K562 (cell line): ENCODE data around the gene KMT2A. TPM values are rescaled to one million over a fixed set of nuclear protein-coding genes. Genes with fewer than 3 reads are reported as not detected.
A peak's percentile ranks its signal among the peaks of the same experiment; 100 is the strongest.

Experiments used
- BMI1 ChIP-seq: fragments of 150-350 bp; IDR thresholded peaks from 2 replicates; pipeline ENCODE4 v1.6.1; 2014; ENCODE audit warnings: low read length
- BRCA1 ChIP-seq, 2 experiments: fragments of 450-650 bp in 1 of 2; sonication (generic) in 1 of 2; formaldehyde crosslinking in 1 of 2; IDR thresholded peaks; 2 replicates each; pipeline versions ENCODE4 v1.5.0 to v1.6.1; 2017 to 2020; ENCODE audit warnings: mild to moderate bottlenecking in 1 of 2, missing genetic modification reagents in 1 of 2
- ELF2 ChIP-seq: fragments of 250-450 bp; sonication (Bioruptor Pico); IDR thresholded peaks from 2 replicates; pipeline ENCODE4 v1.5.0; 2021; ENCODE audit warnings: mild to moderate bottlenecking
- IRF9 ChIP-seq: fragments of 450-650 bp; IDR thresholded peaks from 2 replicates; pipeline ENCODE4 v1.6.1; 2016; ENCODE audit warnings: missing biosample characterization, missing genetic modification characterization
- KDM2B ChIP-seq: fragments of 250-450 bp; sonication (Bioruptor Pico); IDR thresholded peaks from 2 replicates; pipeline ENCODE4 v1.8.0; 2021; ENCODE audit warnings: mild to moderate bottlenecking, moderate library complexity
- MCM3 ChIP-seq: fragments of 450-650 bp; IDR thresholded peaks from 2 replicates; pipeline ENCODE4 v1.6.1; 2016
- MNT ChIP-seq, 2 experiments: fragments of 450-650 bp; conservative IDR thresholded peaks; 2 replicates each; pipeline ENCODE4 v1.6.1; 2017; ENCODE audit warnings: mild to moderate bottlenecking in 2 of 2, moderate library complexity in 2 of 2
- POU5F1 ChIP-seq: fragments of 150-350 bp; IDR thresholded peaks from 2 replicates; pipeline ENCODE4 v1.6.1; 2014; ENCODE audit warnings: borderline replicate concordance, low read length, low read depth, mild to moderate bottlenecking; ENCODE audit not compliant: partially characterized antibody
- PTRF ChIP-seq: fragments of 450-650 bp; IDR thresholded peaks from 2 replicates; pipeline ENCODE4 v1.6.1; 2016; ENCODE audit warnings: mild to moderate bottlenecking, missing genetic modification characterization, missing compliant biosample characterization
- RBM14 ChIP-seq: fragments of 200-400 bp; formaldehyde crosslinking; IDR thresholded peaks from 2 replicates; pipeline ENCODE4 v1.6.1; 2018; ENCODE audit warnings: low read depth, mild to moderate bottlenecking, low read length, moderate library complexity, borderline replicate concordance; ENCODE audit not compliant: insufficient read depth
- SP2 ChIP-seq: IDR thresholded peaks from 2 replicates; pipeline ENCODE4 v1.6.1; 2011; ENCODE audit warnings: mild to moderate bottlenecking, low read depth, low read length, moderate library complexity; ENCODE audit not compliant: poor library complexity, severe bottlenecking; ENCODE audit errors: extremely low read depth
- SRSF9 ChIP-seq: fragments of 200-400 bp; formaldehyde crosslinking; IDR thresholded peaks from 2 replicates; pipeline ENCODE4 v1.6.1; 2017; ENCODE audit warnings: low read depth, low read length, borderline replicate concordance
- TBP ChIP-seq: optimal IDR thresholded peaks from 2 replicates; pipeline ENCODE3; 2011; ENCODE audit warnings: low read depth, low read length, improper control_type of control experiment
- TFAP4 ChIP-seq: sonication (generic); formaldehyde crosslinking; IDR thresholded peaks from 2 replicates; pipeline ENCODE4 v1.8.0; 2022; ENCODE audit warnings: missing genetic modification reagents, mild to moderate bottlenecking, moderate library complexity, borderline replicate concordance
- THAP7 ChIP-seq: fragments of 250-450 bp; sonication (Bioruptor Pico); IDR thresholded peaks from 2 replicates; pipeline ENCODE4 v1.5.0; 2021
- ZNF212 ChIP-seq: fragments of 450-650 bp; formaldehyde crosslinking; IDR thresholded peaks from 2 replicates; pipeline ENCODE4 v1.4.0; 2020; ENCODE audit warnings: mild to moderate bottlenecking
- ZNF3 ChIP-seq: fragments of 250-450 bp; sonication (Bioruptor Pico); IDR thresholded peaks from 2 replicates; pipeline ENCODE4 v1.5.0; 2021; ENCODE audit warnings: mild to moderate bottlenecking, moderate library complexity
- ZNF518B ChIP-seq: fragments of 250-450 bp; sonication (Bioruptor Pico); IDR thresholded peaks from 2 replicates; pipeline ENCODE4 v1.5.0; 2021; ENCODE audit warnings: mild to moderate bottlenecking, moderate library complexity
- ZNF561 ChIP-seq: fragments of 450-650 bp; formaldehyde crosslinking; conservative IDR thresholded peaks from 2 replicates; pipeline ENCODE4 v1.4.0; 2020; ENCODE audit warnings: mild to moderate bottlenecking, moderate library complexity
- ZNF668 ChIP-seq: fragments of 250-450 bp; sonication (Bioruptor Pico); IDR thresholded peaks from 2 replicates; pipeline ENCODE4 v1.8.0; 2022; ENCODE audit warnings: mild to moderate bottlenecking, inconsistent platforms
- ZSCAN29 ChIP-seq: fragments of 450-650 bp; IDR thresholded peaks from 2 replicates; pipeline ENCODE4 v1.6.1; 2017
- polyA plus RNA-seq, 8 experiments: library from polyadenylated mRNA; depleted of rRNA in 4 of 8; stranded (reverse) in 5 of 8; unstranded in 3 of 8; fragments of >200 nt; fragmentation: Nextera tagmentation in 2 of 8; fragmentation: Illumina TruSeq in 1 of 8; extraction: Ambion mirVana in 2 of 8; extraction: Trizol in 1 of 8; gene quantifications; 2 replicates each; pipeline versions ENCODE4 v1.2.1 to v1.2.3, GENCODE V29; 2011 to 2014; ENCODE audit warnings: inconsistent platforms in 1 of 8, missing spikeins in 1 of 8
- total RNA-seq, 7 experiments: library from RNA; depleted of rRNA in 6 of 7; stranded (reverse); fragments of >200 nt in 6 of 7; fragmentation: Illumina TruSeq in 2 of 7; extraction: Trizol in 2 of 7; gene quantifications; 2 replicates each; pipeline versions ENCODE4 v1.2.1 to v1.2.3, GENCODE V29; 2011 to 2021; ENCODE audit warnings: low replicate concordance in 1 of 7

The KMT2A gene
- total and polyA plus RNA-seq, 9 of the 15 experiments (the other 6 are each of a cell fraction or from before 2014, with no cell fraction given), result 9.6 to 59.9 (median 32.6) TPM

- TF ChIP-seq MNT (conservative IDR thresholded peaks at IDR 0.05) (peak; percentile 63 to 74), SP2 (no peak), ZSCAN29 (no peak), THAP7 (CRISPR knock-in tag) (no peak), ZNF668 (CRISPR knock-in tag) (no peak), ZNF212 (CRISPR knock-in tag) (no peak), BRCA1 (IDR thresholded peaks at IDR 0.05) (no peak), BRCA1 (CRISPR knock-in tag; IDR thresholded peaks at IDR 0.05) (no peak), IRF9 (no peak), MCM3 (no peak), ELF2 (CRISPR knock-in tag) (peak; percentile 76), POU5F1 (no peak), ZNF561 (no peak), ZNF3 (CRISPR knock-in tag) (no peak), TFAP4 (peak; percentile 78; the same call in 1 of the 2 replicates), ZNF518B (CRISPR knock-in tag) (no peak), PTRF (tag) (no peak), SRSF9 (no peak), KDM2B (CRISPR knock-in tag) (no peak), RBM14 (no peak), TBP (peak; percentile 83), BMI1 (no peak)
Measured at GRCh38 chr11:118401151-118401879, 35.0 kb upstream of the KMT2A start, which contains the start of gene ATP5MG (continued).
